Activated CD8-positive, alpha-beta memory T cell treated with anti-CD3 and anti-CD28 coated beads, Interleukin-2, amount 50 U/mL, for 24 hours (primary cell): ENCODE results near the gene RAD51B.

Experiments
- DNase-seq: peaks from one replicate; pipeline ENCODE4 v3.0.0-alpha.2; 2020; ENCODE audit errors: extremely low read depth

Gene RAD51B

GRCh38 chr14:67833403-67833802 is 13.8 kb downstream of the RAD51B start:
- DNase-seq, result no peak

DNA sequence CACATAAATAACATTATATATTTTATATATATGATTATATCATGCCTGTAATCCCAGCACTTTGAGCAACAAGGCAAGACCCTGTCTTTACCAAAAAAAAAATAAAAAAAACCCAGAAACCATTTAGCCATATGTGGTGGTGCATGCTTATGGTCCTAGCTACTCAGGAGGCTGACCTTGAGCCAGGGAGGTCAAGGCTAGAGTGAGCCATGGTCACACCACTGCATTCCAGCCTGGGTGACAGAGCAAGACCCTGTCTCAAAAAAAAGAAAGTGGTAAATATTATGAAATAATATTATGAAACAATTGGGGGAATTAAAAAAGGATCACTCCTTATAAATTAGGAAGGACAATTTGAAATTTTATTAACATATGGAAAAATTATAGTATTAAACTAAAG is 16.0 kb downstream of the RAD51B start:
- no peak for DNase-seq

DNA sequence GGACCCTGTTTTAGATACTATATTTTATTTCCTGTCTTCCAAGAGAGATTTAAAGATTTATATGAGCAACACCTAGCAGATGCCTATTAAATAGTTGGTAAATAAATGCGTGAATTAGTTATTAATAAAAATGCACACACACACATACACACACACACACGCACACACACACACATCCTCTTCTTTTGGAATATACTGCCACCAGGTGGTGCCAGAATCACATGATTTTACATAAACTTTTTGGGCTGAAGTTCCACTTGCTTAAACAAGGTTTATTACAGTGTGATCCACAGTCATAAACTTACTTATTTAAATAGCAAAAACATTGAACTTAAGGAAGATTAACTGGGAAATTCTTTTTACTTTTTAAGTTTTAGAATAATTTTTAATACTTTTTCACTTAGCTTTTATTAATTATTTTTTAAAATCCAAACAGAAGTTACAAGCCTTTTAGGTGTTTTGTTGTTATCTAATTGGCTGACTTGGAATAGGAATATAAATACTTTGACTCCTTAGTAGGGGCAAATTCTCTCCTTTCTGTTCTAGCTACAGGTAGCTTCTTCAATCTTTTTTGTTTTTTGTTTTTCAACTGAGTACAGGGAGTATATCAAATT is 17.5 kb downstream of the RAD51B start:
- no peak for DNase-seq

- no peak for DNase-seq
Measured at GRCh38 chr14:67846029-67846610, 26.5 kb downstream of the RAD51B start.

DNA sequence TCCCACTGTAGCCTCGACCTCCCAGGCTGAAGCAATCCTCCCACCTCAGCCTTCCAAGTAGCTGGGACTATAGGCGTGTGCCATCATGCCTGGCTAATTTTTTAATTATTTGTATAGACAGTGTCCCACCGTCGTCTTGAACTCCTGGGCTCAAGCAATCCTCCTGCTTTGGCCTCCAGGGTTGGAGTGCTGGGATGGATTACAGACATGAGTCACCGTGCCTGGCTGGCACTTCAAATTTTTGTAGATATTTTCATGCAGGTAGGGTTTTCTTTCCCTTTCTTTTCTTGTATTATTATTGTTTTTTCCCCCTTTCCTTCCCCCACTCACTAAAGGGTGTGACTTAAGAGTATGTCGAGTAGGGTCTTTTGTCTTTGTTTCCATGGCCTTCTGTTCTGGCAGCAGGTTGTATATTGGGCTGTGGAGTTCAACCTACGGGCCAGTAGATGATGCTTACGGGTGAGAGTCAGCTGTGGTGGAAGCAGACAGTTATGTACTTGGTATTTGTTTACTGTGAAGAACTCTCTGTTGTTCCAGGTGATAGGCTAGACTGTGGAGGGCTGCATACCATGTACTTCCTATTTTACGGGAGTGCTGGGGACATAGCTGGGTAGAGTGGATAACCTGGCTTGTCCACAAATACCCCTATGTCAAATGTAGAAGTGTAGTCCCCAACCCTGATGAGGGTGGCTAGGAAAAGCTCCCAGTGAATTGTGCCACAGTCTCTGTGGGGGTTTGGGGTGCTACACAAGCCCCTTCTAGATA is 30.7 kb downstream of the RAD51B start:
- no peak for DNase-seq

- no peak for DNase-seq
Measured at GRCh38 chr14:67851785-67852410, 32.3 kb downstream of the RAD51B start.

GRCh38 chr14:67852926-67853604 is 33.5 kb downstream of the RAD51B start:
- DNase-seq, result no peak

GRCh38 chr14:67853715-67854114 is 34.1 kb downstream of the RAD51B start:
- DNase-seq, result no peak

GRCh38 chr14:67856827-67857226 is 37.2 kb downstream of the RAD51B start:
- DNase-seq, result no peak

GRCh38 chr14:67857778-67858350 is 38.3 kb downstream of the RAD51B start:
- DNase-seq, result no peak

- no peak for DNase-seq
Measured at GRCh38 chr14:67859169-67859749, 39.7 kb downstream of the RAD51B start.

- no peak for DNase-seq
Measured at GRCh38 chr14:67863223-67863622, 43.6 kb downstream of the RAD51B start.

DNA sequence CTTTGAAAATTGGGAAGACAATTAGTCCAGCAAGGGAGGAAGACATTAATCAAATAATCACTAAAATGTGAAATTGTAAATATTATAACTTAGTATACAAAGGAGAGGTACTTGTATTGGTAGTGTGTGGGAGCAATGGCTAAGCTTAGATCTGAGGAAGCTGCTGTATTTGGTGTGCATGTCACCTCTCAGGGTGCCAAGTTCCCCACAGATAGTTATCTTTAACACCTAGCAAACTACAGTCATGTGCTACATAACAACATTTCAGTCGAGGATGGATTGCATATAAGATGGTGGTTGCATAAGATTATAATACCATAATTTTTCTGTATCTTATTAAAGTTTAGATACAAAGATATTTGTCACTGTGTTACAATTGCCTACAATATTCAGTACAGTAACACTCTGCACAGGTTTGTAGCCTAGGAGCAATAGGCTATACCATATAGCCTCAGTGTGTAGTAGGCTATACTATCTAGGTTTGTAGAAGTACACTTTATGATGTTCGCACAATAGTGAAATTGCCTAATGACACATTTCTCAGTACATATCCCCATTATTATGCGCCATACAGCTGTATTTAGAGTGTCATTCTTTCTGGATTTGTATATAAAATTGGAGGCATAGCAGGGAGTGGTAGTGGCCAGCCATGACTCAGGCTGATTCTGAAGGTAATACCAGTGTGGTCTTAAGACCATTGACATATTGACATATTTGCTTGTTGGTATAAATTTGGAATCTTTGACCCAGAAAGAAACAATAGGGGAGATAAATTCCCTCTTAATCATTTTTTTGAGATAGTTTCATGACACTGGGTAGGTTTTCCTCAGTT is 55.8 kb downstream of the RAD51B start:
- no peak for DNase-seq

GRCh38 chr14:67879026-67879425 is 59.4 kb downstream of the RAD51B start:
- no peak for DNase-seq

GRCh38 chr14:67881225-67881624 is 61.6 kb downstream of the RAD51B start:
- no peak for DNase-seq

- DNase-seq, result no peak
Measured at GRCh38 chr14:67882986-67883555, 63.5 kb downstream of the RAD51B start.

- DNase-seq, result no peak
Measured at GRCh38 chr14:67883717-67884116, 64.1 kb downstream of the RAD51B start.

DNA sequence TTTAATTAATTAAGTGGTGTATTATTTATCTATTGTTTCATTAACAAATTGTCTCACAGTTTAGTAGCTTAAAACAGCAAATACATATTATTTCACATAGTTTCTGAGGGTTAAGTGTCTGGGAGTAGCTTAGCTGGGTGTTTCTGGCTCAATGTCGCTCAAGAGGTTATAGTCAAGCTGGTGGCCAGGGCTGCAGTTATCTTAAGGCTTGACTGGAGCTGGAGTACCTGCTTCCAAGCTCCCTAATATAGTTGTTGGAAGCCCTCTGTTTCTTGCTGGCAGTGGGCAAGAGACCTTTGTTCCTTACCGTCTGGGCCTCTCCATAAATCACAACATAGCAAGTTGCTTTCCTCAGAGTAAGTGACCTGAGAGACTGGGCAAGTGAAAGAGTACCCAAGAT is 66.6 kb downstream of the RAD51B start:
- no peak for DNase-seq

DNA sequence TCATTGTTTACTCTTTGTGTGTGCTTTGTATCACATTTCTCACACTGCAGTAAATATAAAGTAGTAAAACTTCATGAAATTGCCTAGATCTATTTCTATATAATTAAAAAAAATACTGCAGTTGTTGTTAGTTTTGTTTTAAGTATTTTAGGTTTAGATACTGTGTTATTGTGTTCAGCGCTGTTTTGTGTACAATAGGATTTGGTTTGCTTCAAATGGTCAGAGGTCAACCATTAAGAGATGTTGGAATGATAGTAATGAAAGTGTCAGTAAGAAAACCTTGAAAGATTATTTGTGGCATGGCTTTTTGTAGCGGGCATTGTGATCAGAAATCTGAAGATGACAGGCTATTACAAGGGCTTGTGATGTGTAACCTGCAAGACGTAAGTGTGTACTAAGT is 67.9 kb downstream of the RAD51B start:
- no peak for DNase-seq

- no peak for DNase-seq
Measured at GRCh38 chr14:67889455-67889854, 69.9 kb downstream of the RAD51B start.
